ENCODE measurements around the gene YIPF5.

Gene YIPF5

GRCh38 chr5:144177548-144177947, 7.1 kb upstream of the YIPF5 start:
- no peak for DNase-seq

DNA sequence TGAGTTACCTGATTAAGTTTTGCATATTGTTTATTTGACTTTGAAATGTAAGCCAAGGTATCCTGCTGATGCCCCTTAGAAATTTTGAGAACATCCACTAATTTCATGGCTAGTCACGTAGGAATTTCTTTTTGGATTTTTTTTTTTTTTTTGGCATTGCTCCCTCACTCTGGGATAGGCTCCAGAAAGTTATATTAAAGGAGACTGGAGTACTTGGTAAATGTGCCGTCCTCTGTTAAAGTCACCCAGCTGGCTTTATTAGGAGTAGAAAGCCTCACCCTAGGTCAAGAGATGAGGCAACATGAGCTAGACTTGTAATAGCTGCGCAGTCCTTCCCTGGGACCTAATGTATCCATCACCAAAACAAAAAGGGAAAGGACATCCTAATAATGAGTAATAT, 3.3 kb upstream of the YIPF5 start:
- no peak for DNase-seq

DNA sequence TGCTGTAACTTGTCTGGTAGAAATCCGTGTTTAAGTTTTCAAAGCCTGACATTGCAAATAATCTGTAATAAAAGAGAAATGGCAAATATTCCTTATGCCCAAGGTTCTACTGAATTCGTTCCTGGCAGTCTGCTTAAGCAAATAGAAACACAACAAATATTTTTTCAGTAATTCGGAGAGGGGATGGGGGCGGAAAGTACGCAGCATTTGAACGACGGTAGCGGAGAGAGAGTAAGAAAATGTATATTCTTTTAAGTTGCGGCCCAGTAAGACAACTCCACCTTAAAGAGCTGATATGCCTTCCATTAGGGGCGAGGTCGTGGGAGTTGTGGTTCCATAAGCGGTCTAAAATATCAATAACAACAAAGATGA, 569 bp downstream of the YIPF5 start:
- no peak for DNase-seq

DNA sequence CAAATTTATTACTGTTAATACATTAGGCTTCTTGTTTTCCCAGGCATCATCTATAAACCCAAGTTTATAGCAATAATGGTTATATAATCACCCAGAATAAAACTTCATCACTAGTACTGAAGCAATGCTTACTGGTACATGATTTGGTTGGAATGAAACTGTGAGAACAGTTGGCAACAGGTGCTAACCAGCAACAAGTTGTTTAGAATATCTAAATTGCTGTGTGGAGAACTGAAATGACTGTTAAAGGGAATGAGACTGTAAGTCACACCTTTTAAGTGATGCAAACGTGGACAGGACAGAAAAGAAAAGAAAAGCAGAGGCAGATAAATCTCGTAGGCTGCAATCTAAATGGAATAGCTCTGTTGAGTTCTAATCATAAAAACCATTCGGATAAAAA, 2.5 kb downstream of the YIPF5 start:
- DNase-seq: no peak

- DNase-seq: no peak
Observed at GRCh38 chr5:144166696-144167095, 3.8 kb downstream of the YIPF5 start.

- DNase-seq: no peak
Observed at GRCh38 chr5:144162686-144163085, 7.8 kb downstream of the YIPF5 start.

DNA sequence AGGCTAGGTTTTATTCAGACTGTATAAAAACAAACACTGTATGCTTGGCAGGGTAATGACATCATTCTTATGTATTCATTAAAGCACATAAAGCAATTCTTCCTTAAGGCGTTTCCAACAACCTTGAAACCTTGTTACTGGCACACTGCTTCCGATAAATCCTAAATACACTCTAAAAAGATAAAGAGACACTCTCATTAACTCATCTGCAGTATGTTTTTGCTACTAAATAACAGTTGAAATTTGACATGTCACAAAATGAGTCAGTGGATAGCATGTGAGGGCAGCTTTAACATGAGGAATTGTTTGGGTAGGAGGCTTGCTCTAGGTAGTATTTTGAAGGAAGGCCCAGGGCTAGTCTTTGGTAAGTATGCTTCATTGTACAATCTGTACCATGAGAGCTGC, 13.7 kb downstream of the YIPF5 start:
- no peak for DNase-seq

DNA sequence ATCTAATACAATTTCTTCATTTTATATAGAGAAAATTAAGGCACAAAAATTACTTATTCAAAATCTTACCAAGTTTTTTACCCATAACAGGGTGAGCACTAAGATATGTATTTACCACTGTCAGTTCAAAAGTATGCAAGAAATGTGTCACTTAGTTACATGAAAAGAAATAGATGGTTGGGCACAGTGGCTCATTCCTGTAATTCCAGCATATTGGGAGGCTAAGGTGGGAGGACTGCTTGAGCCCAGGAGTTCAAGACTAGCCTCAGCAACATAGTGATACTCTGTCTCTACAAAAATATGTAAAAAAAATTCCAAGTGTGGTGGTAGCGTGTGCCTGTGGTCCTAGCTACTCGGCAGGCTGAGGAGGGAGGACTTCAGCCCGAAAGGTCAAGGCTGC, 19.4 kb downstream of the YIPF5 start:
- DNase-seq: no peak

DNA sequence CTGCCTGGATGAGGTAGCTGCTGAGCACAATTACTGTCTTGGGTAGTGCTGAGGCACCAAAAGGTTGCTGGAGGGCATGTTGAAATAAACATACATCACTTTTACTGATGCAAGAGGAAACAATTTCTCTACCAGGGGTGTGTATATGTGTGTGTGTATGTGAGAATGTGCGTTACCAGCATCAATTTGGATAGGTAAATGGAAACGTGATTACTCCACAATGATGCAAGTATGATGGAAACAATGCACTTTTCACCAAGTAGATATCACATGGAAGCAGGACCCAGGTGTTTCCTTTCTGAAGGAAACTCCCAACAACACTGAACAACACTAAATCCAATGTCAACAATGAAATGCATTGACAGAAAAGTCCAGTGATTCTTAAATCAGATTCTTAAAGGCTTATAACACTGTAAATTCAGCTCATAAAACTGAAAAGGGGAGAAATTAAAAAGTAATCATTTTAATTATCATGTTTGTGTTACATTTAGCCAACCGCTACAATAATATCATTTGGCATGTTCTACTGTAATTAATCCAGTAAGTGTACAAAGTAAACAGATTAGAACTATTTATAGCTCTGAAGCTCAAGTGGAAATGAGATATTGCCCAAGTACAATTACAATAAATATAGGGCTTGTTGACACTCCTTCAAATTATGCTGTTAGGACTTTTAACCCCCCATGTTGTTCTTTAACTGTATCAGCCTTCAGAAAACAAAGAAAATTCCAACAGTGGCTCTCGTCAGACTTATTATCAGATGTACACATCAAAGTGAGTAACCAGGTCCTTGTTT, 25.3 kb downstream of the YIPF5 start:
- peak in 1 of 2 experiments; percentile 26 for DNase-seq

GRCh38 chr5:144143625-144144024, 26.8 kb downstream of the YIPF5 start:
- DNase-seq: no peak

- no peak for DNase-seq
Observed at GRCh38 chr5:144142824-144143162, 27.7 kb downstream of the YIPF5 start.

GRCh38 chr5:144142139-144142823, 28.2 kb downstream of the YIPF5 start:
- peak in 1 of 2 experiments; percentile 32 for DNase-seq

DNA sequence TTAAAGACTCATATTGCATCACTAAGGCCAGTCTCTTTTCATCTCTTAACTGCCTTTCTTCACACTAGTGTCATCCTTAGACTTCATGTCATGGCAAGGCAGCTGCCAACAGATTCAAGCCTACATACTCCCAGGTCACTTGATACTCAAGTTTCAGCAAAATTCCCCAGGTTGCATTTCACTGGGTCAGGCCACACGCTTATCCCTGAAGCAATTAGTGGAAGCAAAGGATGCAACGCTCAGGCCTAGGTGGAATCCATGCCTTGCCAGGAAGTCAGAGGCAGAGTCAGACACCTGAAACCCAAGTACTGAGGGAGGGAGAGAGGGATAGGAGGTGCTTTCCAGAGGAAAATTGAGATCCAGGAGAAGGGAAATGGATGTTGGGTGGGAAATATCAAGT, 28.9 kb downstream of the YIPF5 start:
- no peak for DNase-seq

DNA sequence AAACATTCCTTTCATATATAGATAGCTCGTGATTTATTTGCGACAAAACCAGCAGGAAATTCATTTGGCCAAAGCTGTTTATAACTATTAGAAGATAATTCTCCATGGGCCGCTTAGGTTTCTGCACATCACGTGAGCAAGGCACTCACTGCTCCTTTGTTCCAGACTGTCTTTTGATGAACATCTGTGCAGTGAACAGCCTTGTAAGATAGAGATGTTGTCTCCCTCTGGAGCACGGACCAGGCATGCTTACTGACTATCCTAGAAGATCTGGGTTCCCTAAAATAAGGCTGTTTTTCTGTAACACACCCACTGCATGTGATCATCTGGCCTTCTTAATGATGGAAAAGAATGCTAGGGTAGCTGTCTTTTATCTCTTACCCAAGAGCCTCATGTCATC, 30.9 kb downstream of the YIPF5 start:
- no peak for DNase-seq

- DNase-seq: no peak
Observed at GRCh38 chr5:144135113-144135762, 35.2 kb downstream of the YIPF5 start.

DNA sequence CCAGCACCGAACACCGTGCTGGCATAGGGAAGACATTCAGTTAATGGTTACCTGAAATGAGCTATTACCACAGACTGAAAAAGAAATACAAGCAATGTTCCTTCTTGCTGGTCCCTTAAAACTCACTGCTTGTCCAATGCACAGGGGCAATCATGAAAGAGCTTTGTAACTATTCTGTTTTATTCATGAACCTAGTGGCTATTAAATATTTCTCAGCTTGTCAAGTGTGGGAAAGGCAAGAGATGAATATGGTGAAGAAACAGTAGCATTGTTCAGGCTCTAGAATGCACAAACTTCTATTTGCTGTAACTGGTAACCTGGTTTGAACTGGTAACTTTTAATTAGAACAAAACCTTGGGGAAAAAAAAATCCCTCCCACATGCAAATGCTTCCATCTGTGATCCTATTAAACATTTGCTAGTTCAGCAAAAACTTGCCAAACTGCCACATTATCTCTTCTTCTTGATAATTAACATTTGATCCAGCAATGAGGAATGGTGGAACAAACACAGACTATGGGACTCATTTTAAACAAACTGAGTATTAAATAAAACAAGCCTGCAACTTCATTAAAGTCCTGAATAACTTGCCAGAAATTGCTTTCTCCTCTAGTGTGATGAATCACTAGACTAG, 36.1 kb downstream of the YIPF5 start:
- no peak for DNase-seq

DNA sequence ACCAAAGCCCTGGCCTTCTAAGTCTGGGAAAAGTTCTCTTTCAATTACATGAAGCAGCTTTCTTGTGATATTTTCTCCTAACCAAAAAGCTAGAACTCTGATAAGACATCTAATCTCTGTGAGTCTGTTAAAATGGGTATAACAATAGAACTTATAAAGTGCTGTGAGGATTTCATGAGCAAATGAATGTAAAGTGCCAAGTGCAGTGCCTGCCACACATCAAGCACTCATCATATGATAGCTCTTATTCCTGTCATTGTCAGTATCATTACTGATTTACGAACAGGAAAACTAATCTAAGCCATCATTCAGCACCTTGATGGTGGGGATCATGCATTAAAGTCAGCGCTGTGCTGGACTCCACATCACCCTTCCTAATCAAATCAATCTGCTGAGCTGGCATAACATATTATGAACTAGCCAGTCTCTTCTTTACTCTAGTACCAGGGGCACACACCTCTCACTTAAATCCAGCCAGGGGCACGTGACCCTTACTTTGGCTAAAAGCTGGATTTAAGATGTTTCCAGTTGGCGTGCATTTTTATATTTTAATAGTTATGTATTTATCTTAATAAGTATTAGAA, 37.3 kb downstream of the YIPF5 start:
- DNase-seq: no peak

GRCh38 chr5:144131261-144131660, 39.2 kb downstream of the YIPF5 start:
- DNase-seq: no peak

GRCh38 chr5:144130306-144130705, 40.2 kb downstream of the YIPF5 start:
- DNase-seq: no peak

- no peak for DNase-seq
Observed at GRCh38 chr5:144128844-144129243, 41.6 kb downstream of the YIPF5 start.

GRCh38 chr5:144126707-144127106, 43.8 kb downstream of the YIPF5 start:
- DNase-seq: no peak

- DNase-seq: no peak
Observed at GRCh38 chr5:144125163-144125726, 45.2 kb downstream of the YIPF5 start.

DNA sequence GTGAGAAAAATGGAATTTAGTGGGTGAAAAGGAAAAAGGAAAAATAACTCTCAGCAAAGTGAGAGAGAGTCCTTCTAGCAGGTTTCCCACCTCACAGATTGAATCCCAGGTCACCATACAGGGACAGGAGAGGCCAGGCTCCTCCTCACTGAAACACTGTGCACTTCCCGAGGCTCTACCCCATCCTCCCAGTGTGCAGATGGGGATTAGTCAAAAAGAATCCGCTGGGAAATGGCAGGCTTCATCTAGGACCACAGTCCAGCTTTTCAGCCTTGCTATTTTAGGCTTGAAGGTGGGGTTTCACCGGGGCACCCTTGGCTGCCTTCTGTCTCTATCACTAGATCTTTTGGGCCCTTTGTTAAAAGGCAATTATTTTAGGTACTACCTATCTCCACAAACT, 47.8 kb downstream of the YIPF5 start:
- no peak for DNase-seq
